Measurements from ENCODE around the gene IRGC. TPM values are rescaled to one million over a fixed set of nuclear protein-coding genes. Genes with fewer than 3 reads are reported as not detected.

IRGC gene
- total and polyA plus RNA-seq, 9 of the 15 experiments (the other 6 are each of a cell fraction or from before 2014, with no cell fraction given), result not detected

DNA sequence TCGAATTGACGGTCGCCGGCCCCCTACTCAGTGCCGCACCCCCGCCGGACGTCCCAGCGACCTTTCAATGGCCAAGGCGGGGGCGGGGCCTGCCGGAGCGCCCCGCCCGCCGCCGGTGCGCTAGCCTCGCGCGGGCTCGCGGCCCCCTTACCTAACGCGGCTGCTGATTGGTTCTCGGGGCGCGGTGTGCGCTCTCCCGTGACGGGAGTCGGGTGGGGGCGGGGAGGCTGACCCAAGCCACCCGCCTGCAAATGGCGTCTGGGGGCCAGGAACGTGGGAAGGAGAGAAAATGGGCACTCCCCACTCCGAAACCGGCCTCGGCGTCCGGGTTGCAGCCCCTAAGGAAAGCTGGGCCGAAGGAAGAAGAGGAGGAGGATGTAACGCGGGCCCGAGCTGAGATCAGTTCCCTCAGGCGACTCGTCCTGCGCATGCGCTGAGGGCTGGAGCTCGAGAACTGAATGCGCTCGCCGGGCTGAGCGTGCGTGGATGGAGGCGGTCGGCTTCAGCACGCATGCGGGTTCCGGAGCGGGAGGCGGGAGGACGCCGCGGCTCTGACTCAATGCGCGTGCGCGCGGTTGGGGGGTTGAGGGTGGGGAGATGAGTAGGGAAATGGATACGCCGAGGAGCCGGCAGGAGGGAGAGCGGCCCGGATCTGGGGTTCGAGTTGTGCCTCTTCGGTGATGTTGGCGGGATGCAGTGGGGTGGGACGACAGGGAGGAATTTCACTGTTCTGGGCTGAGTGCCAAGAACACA is 38.8 kb downstream of the IRGC start, which contains the start of gene SMG9 (continued):
- TF ChIP-seq, protein P1, sequence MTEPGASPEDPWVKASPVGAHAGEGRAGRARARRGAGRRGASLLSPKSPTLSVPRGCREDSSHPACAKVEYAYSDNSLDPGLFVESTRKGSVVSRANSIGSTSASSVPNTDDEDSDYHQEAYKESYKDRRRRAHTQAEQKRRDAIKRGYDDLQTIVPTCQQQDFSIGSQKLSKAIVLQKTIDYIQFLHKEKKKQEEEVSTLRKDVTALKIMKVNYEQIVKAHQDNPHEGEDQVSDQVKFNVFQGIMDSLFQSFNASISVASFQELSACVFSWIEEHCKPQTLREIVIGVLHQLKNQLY (CRISPR knock-in tag; conservative IDR thresholded peaks at IDR 0.05), result no peak; a peak in 1 of 4 replicates
- TF ChIP-seq, protein P2, sequence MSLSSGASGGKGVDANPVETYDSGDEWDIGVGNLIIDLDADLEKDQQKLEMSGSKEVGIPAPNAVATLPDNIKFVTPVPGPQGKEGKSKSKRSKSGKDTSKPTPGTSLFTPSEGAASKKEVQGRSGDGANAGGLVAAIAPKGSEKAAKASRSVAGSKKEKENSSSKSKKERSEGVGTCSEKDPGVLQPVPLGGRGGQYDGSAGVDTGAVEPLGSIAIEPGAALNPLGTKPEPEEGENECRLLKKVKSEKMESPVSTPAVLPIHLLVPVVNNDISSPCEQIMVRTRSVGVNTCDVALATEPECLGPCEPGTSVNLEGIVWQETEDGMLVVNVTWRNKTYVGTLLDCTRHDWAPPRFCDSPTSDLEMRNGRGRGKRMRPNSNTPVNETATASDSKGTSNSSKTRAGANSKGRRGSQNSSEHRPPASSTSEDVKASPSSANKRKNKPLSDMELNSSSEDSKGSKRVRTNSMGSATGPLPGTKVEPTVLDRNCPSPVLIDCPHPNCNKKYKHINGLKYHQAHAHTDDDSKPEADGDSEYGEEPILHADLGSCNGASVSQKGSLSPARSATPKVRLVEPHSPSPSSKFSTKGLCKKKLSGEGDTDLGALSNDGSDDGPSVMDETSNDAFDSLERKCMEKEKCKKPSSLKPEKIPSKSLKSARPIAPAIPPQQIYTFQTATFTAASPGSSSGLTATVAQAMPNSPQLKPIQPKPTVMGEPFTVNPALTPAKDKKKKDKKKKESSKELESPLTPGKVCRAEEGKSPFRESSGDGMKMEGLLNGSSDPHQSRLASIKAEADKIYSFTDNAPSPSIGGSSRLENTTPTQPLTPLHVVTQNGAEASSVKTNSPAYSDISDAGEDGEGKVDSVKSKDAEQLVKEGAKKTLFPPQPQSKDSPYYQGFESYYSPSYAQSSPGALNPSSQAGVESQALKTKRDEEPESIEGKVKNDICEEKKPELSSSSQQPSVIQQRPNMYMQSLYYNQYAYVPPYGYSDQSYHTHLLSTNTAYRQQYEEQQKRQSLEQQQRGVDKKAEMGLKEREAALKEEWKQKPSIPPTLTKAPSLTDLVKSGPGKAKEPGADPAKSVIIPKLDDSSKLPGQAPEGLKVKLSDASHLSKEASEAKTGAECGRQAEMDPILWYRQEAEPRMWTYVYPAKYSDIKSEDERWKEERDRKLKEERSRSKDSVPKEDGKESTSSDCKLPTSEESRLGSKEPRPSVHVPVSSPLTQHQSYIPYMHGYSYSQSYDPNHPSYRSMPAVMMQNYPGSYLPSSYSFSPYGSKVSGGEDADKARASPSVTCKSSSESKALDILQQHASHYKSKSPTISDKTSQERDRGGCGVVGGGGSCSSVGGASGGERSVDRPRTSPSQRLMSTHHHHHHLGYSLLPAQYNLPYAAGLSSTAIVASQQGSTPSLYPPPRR (CRISPR knock-in tag; IDR thresholded peaks at IDR 0.05; ENCODE audit: borderline replicate concordance), result no peak
- TF ChIP-seq, protein P3, sequence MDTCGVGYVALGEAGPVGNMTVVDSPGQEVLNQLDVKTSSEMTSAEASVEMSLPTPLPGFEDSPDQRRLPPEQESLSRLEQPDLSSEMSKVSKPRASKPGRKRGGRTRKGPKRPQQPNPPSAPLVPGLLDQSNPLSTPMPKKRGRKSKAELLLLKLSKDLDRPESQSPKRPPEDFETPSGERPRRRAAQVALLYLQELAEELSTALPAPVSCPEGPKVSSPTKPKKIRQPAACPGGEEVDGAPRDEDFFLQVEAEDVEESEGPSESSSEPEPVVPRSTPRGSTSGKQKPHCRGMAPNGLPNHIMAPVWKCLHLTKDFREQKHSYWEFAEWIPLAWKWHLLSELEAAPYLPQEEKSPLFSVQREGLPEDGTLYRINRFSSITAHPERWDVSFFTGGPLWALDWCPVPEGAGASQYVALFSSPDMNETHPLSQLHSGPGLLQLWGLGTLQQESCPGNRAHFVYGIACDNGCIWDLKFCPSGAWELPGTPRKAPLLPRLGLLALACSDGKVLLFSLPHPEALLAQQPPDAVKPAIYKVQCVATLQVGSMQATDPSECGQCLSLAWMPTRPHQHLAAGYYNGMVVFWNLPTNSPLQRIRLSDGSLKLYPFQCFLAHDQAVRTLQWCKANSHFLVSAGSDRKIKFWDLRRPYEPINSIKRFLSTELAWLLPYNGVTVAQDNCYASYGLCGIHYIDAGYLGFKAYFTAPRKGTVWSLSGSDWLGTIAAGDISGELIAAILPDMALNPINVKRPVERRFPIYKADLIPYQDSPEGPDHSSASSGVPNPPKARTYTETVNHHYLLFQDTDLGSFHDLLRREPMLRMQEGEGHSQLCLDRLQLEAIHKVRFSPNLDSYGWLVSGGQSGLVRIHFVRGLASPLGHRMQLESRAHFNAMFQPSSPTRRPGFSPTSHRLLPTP (IDR thresholded peaks at IDR 0.05; ENCODE audit: borderline replicate concordance, extremely low read depth, insufficient read length), result no peak
- no peak for TF ChIP-seq IFI16 (CRISPR knock-in tag; IDR thresholded peaks at IDR 0.05)
- TF ChIP-seq MYC (IDR thresholded peaks at IDR 0.05; ENCODE audit: low read depth, low read length), result peak; percentile 89
- TF ChIP-seq MYC (CRISPR knock-in tag; IDR thresholded peaks at IDR 0.05; ENCODE audit: borderline replicate concordance, low read depth), result no peak
- TF ChIP-seq, protein P4, sequence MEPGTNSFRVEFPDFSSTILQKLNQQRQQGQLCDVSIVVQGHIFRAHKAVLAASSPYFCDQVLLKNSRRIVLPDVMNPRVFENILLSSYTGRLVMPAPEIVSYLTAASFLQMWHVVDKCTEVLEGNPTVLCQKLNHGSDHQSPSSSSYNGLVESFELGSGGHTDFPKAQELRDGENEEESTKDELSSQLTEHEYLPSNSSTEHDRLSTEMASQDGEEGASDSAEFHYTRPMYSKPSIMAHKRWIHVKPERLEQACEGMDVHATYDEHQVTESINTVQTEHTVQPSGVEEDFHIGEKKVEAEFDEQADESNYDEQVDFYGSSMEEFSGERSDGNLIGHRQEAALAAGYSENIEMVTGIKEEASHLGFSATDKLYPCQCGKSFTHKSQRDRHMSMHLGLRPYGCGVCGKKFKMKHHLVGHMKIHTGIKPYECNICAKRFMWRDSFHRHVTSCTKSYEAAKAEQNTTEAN (CRISPR knock-in tag; IDR thresholded peaks at IDR 0.05), result peak; percentile 88
- TF ChIP-seq, protein P5, sequence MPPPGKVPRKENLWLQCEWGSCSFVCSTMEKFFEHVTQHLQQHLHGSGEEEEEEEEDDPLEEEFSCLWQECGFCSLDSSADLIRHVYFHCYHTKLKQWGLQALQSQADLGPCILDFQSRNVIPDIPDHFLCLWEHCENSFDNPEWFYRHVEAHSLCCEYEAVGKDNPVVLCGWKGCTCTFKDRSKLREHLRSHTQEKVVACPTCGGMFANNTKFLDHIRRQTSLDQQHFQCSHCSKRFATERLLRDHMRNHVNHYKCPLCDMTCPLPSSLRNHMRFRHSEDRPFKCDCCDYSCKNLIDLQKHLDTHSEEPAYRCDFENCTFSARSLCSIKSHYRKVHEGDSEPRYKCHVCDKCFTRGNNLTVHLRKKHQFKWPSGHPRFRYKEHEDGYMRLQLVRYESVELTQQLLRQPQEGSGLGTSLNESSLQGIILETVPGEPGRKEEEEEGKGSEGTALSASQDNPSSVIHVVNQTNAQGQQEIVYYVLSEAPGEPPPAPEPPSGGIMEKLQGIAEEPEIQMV (tag; conservative IDR thresholded peaks at IDR 0.05; ENCODE audit: low read depth), result no peak
- TF ChIP-seq, protein P6, sequence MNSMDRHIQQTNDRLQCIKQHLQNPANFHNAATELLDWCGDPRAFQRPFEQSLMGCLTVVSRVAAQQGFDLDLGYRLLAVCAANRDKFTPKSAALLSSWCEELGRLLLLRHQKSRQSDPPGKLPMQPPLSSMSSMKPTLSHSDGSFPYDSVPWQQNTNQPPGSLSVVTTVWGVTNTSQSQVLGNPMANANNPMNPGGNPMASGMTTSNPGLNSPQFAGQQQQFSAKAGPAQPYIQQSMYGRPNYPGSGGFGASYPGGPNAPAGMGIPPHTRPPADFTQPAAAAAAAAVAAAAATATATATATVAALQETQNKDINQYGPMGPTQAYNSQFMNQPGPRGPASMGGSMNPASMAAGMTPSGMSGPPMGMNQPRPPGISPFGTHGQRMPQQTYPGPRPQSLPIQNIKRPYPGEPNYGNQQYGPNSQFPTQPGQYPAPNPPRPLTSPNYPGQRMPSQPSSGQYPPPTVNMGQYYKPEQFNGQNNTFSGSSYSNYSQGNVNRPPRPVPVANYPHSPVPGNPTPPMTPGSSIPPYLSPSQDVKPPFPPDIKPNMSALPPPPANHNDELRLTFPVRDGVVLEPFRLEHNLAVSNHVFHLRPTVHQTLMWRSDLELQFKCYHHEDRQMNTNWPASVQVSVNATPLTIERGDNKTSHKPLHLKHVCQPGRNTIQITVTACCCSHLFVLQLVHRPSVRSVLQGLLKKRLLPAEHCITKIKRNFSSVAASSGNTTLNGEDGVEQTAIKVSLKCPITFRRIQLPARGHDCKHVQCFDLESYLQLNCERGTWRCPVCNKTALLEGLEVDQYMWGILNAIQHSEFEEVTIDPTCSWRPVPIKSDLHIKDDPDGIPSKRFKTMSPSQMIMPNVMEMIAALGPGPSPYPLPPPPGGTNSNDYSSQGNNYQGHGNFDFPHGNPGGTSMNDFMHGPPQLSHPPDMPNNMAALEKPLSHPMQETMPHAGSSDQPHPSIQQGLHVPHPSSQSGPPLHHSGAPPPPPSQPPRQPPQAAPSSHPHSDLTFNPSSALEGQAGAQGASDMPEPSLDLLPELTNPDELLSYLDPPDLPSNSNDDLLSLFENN (IDR thresholded peaks at IDR 0.05; ENCODE audit: low read depth in 2 of 2, low read length in 2 of 2), result no peak

Data from K562 (cell line).